ENCODE results near the gene BCKDHA. TPM values are rescaled to one million over a fixed set of nuclear protein-coding genes. Genes with fewer than 3 reads are reported as not detected.

Gene BCKDHA
- total and polyA plus RNA-seq, 2 of the 4 experiments (the other 2 are of a cell fraction): 7.6 to 7.7 TPM

DNA sequence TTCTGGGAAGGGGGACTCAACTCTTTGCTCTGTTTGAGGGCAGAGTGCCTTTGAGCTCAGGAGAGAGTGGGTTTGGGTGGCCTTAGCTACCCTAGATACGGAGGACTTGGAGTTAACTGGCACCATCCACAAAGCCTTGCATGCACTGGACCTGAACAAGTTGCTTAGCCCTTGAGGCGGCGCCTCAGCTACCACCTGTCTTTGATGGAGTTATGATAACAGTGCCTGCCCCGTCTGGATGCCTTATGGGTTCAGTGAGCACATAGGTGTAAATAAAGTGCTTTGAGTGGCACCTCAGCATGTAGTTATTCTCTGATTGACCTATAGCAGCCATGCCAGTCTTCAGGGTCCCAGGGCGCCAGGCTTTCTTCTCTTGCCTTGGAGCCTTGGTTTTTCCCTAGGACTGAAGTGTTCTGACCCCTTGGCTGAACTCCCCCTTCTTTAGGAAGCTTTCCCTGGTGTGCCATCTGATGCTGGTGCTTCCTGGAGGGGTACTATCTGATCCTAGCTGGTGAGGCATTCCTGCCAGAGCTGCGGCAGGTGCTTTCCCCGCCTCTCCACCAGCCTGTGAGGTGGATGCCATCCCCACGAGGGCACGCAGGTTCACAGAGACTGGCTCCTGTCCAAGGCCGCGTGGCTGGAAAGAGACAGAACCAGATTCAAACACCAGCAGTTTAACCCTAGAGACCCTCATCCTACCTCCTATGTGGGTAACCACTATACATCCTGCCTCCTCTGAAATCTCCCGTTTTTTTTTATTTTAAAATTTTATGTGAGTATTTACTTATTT lies 5.8 kb downstream of the BCKDHA start:
- H4K8ac ChIP-seq (ENCODE audit: low read depth in 2 of 2, low read length in 2 of 2): no peak overlapping the region
- no peak overlapping the region for H3K4ac ChIP-seq (ENCODE audit: low read depth, low read length)
- no peak overlapping the region for H3K9ac ChIP-seq (ENCODE audit: low read depth, low read length)
- ChIA-PET POLR2A (ENCODE audit: unreplicated experiment) (no interaction called here), CTCF (no interaction called here)
- no peak overlapping the region for H2BK5ac ChIP-seq (ENCODE audit: low read depth, low read length, poor library complexity, severe bottlenecking)
- intact Hi-C loops (cut with micrococcal nuclease) (no loop called here), dilution Hi-C loops (cut with HindIII; ENCODE audit: low sequenced_read_pairs, unreplicated experiment) (no loop called here), in situ Hi-C loops (cut with MboI; ENCODE audit: low sequenced_read_pairs) (no loop called here)
- peaks cover 9% of the 10 kb centered on the region for H3K36me3 ChIP-seq (ENCODE audit: control insufficient read depth, insufficient read depth, low read length)
- H2BK15ac ChIP-seq (ENCODE audit: low read depth, low read length): no peak overlapping the region
- H4K20me1 ChIP-seq (ENCODE audit: insufficient read depth, low read length): no peaks in the 10 kb centered on the region
- peaks cover 15 to 23% of the 10 kb centered on the region in 2 experiments for H3K79me1 ChIP-seq (ENCODE audit: low read depth in 1 of 2, low read length in 2 of 2)
- no peak overlapping the region for H3K27ac ChIP-seq (ENCODE audit: insufficient read depth, low read length)
- ATAC-seq (ENCODE audit: low read depth) (no peak), DNase-seq (no peak)
- no TSS peak for BruUV-seq (replicated peaks)
- H3K4me1 ChIP-seq (ENCODE audit: control insufficient read depth, insufficient read depth, low read length): peaks cover 4% of the 10 kb centered on the region; the same call in 1 of the 2 replicates
- WGBS, 2 experiments (ENCODE audit: extremely low coverage in 2 of 2, insufficient read length in 1 of 2): 80% methylated on average over 2 of the region's 12 CpGs; no CpG with 5 or more reads in 1 of the 2 experiments
- no peak overlapping the region for H2AK5ac ChIP-seq (ENCODE audit: low read depth, low read length)
- no peak overlapping the region for H3K18ac ChIP-seq (ENCODE audit: low read depth, low read length)
- H2AK9ac ChIP-seq (replicated peaks; ENCODE audit: low read depth, low read length, poor library complexity): peak overlapping the region; percentile 45
- H3K4me2 ChIP-seq (ENCODE audit: low read depth, low read length): no peak overlapping the region
- no peaks in the 10 kb centered on the region for H3K9me3 ChIP-seq (ENCODE audit: control insufficient read depth, insufficient read depth, low read length)
- peaks cover 15% of the 10 kb centered on the region; the same call in 1 of the 2 replicates for H3K9me1 ChIP-seq (ENCODE audit: insufficient read depth, low read length)
- H3K27me3 ChIP-seq (ENCODE audit: control insufficient read depth, insufficient read depth, low read length): no peaks in the 10 kb centered on the region
- no peak overlapping the region for H3K23ac ChIP-seq (ENCODE audit: low read depth, low read length)
- no peak overlapping the region for H3K56ac ChIP-seq (ENCODE audit: extremely low read depth, insufficient read depth, low read length)
- no peak overlapping the region for H2BK20ac ChIP-seq (ENCODE audit: low read depth, low read length)
- no peak overlapping the region for H4K91ac ChIP-seq (ENCODE audit: insufficient read depth, low read depth, low read length)
- no peak overlapping the region for H2AFZ ChIP-seq (replicated peaks; ENCODE audit: low read length, poor library complexity)
- H4K5ac ChIP-seq (ENCODE audit: low read depth, low read length): no peak overlapping the region
- no peak overlapping the region for H3K4me3 ChIP-seq (ENCODE audit: insufficient read depth, low read depth, low read length)
- H2BK120ac ChIP-seq (ENCODE audit: low read depth, low read length): no peak overlapping the region
- no peak overlapping the region for H3K14ac ChIP-seq (replicated peaks; ENCODE audit: low read depth, low read length)
- TF ChIP-seq FOS (IDR thresholded peaks at IDR 0.05; ENCODE audit: low read depth, low read length) (no peak), MAZ (IDR thresholded peaks at IDR 0.05; ENCODE audit: borderline replicate concordance, low read depth, low read length) (no peak), BHLHE40 (IDR thresholded peaks at IDR 0.05; ENCODE audit: low read depth, low read length) (no peak), POLR2A (IDR thresholded peaks at IDR 0.05; ENCODE audit: low read depth, low read length) (no peak), CTCF (conservative IDR thresholded peaks at IDR 0.05; ENCODE audit: low read depth, low read length) (no peak), MXI1 (IDR thresholded peaks at IDR 0.05; ENCODE audit: borderline replicate concordance, low read depth, low read length) (no peak), ELK1 (IDR thresholded peaks at IDR 0.05; ENCODE audit: borderline replicate concordance, low read depth, low read length) (no peak), RCOR1 (IDR thresholded peaks at IDR 0.05; ENCODE audit: insufficient replicate concordance, low read length) (no peak), CHD1 (IDR thresholded peaks at IDR 0.05; ENCODE audit: low read depth, low read length) (no peak), NFE2L2 (IDR thresholded peaks at IDR 0.05; ENCODE audit: low read depth, low read length) (no peak), SMC3 (IDR thresholded peaks at IDR 0.05; ENCODE audit: low read depth, low read length) (no peak), CEBPB (IDR thresholded peaks at IDR 0.05; ENCODE audit: low read depth, low read length) (no peak), MAFK (IDR thresholded peaks at IDR 0.05; ENCODE audit: low read depth, low read length) (no peak), RFX5 (IDR thresholded peaks at IDR 0.05; ENCODE audit: low read depth, low read length) (no peak), RAD21 (IDR thresholded peaks at IDR 0.05; ENCODE audit: low read length) (no peak)
